NCI-H510A treated with DMSO at 0.1 percent for 48 hours (cell line): ENCODE measurements around the gene CRYBA2.

Experiments
- DNase-seq: peaks from one replicate; lab custom pipeline; 2025; lab: John Stamatoyannopoulos, UW

The CRYBA2 gene

GRCh38 chr2:218982586-218983262, 10.5 kb downstream of the CRYBA2 start:
- DNase-seq: no peak

GRCh38 chr2:218981881-218982585, 11.2 kb downstream of the CRYBA2 start:
- DNase-seq: peak; percentile 47

GRCh38 chr2:218981390-218981880, 11.8 kb downstream of the CRYBA2 start:
- no peak for DNase-seq

GRCh38 chr2:218980735-218981389, 12.4 kb downstream of the CRYBA2 start:
- DNase-seq: no peak

- peak; percentile 89 for DNase-seq
Observed at GRCh38 chr2:218979846-218980734, 13.1 kb downstream of the CRYBA2 start.

GRCh38 chr2:218975060-218975777, 18.0 kb downstream of the CRYBA2 start:
- no peak for DNase-seq

GRCh38 chr2:218970894-218971293, 22.3 kb downstream of the CRYBA2 start:
- DNase-seq: no peak

GRCh38 chr2:218964041-218964771, 29.0 kb downstream of the CRYBA2 start:
- peak; percentile 65 for DNase-seq

- DNase-seq: no peak
Observed at GRCh38 chr2:218963601-218964000, 29.6 kb downstream of the CRYBA2 start.

- peak; percentile 98 for DNase-seq
Observed at GRCh38 chr2:218962859-218963492, 30.2 kb downstream of the CRYBA2 start.

- DNase-seq: peak; percentile 71
Observed at GRCh38 chr2:218961651-218962570, 31.3 kb downstream of the CRYBA2 start.

- DNase-seq: no peak
Observed at GRCh38 chr2:218961229-218961628, 32.0 kb downstream of the CRYBA2 start.

- DNase-seq: peak; percentile 33
Observed at GRCh38 chr2:218960309-218961165, 32.7 kb downstream of the CRYBA2 start.

- DNase-seq: no peak
Observed at GRCh38 chr2:218959761-218960308, 33.4 kb downstream of the CRYBA2 start.

GRCh38 chr2:218959141-218959731, 34.0 kb downstream of the CRYBA2 start, which contains the start of gene CDK5R2:
TSS of gene CDK5R2 (plus strand) at chr2:218959666. CDS start at chr2:218959821, 155 bp downstream.
- DNase-seq: peak; percentile 91

- no peak for DNase-seq
Observed at GRCh38 chr2:218958276-218958675, 34.9 kb downstream of the CRYBA2 start.

GRCh38 chr2:218957671-218958070, 35.6 kb downstream of the CRYBA2 start:
- DNase-seq: no peak
